ENCODE results near the gene DHX30. TPM values are rescaled to one million over a fixed set of nuclear protein-coding genes. Genes with fewer than 3 reads are reported as not detected.
A peak's percentile ranks its signal among the peaks of the same experiment; 100 is the strongest.

The DHX30 gene
- total and polyA plus RNA-seq, 8 donors = 22.6 to 56.2 (median 43.9) TPM

GRCh38 chr3:47895241-47895640 is 92.3 kb downstream of the DHX30 start:
- Histone ChIP-seq H3K4me1 (peaks cover 5 to 35% (median 18%) of the 10 kb centered on the region in 4 donors), H3K27ac (no peak overlapping the region), H3K27me3 (no peaks in the 10 kb centered on the region), H3K4me3 (no peak overlapping the region), H3K9me3 (no peaks in the 10 kb centered on the region), H3K36me3 (peaks cover 11 to 85% (median 62%) of the 10 kb centered on the region in 4 donors)
- no peak for TF ChIP-seq EP300 (IDR thresholded peaks at IDR 0.05)
- TF ChIP-seq, protein P1, sequence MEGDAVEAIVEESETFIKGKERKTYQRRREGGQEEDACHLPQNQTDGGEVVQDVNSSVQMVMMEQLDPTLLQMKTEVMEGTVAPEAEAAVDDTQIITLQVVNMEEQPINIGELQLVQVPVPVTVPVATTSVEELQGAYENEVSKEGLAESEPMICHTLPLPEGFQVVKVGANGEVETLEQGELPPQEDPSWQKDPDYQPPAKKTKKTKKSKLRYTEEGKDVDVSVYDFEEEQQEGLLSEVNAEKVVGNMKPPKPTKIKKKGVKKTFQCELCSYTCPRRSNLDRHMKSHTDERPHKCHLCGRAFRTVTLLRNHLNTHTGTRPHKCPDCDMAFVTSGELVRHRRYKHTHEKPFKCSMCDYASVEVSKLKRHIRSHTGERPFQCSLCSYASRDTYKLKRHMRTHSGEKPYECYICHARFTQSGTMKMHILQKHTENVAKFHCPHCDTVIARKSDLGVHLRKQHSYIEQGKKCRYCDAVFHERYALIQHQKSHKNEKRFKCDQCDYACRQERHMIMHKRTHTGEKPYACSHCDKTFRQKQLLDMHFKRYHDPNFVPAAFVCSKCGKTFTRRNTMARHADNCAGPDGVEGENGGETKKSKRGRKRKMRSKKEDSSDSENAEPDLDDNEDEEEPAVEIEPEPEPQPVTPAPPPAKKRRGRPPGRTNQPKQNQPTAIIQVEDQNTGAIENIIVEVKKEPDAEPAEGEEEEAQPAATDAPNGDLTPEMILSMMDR (IDR thresholded peaks at IDR 0.05) = no peak
- no peak for TF ChIP-seq POLR2AphosphoS5 (IDR thresholded peaks at IDR 0.05)
- no peak for TF ChIP-seq POLR2A (IDR thresholded peaks at IDR 0.05)
- intact Hi-C loops (cut with DNase I; ENCODE audit: low total_unique reads) = no loop called here
- DNase-seq = no peak
- WGBS, 5 donors = 84 to 99% (median 97%) methylated on average over 3 of the region's 3 CpGs

DNA sequence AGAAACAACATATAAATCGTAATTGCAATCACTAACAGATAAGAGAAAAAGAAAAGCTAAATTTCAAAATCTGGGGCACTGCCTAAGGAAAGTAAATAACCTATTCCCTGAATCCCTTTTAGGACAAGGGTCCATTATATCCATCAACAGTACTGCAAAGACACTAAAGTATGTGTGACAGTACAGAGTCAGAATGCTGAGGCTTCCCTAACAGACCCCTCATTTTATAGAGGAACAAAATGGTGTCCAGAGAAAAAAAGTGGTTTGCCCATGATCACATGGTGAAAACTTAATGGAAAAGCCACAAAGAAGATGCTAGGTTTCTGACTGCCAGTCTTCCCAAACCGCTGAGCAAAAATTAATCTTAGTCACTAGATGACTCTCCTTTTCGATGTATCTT is 93.8 kb downstream of the DHX30 start:
- no peak for TF ChIP-seq POLR2A (IDR thresholded peaks at IDR 0.05)
- no peak for TF ChIP-seq EP300 (IDR thresholded peaks at IDR 0.05)
- TF ChIP-seq POLR2AphosphoS5 (IDR thresholded peaks at IDR 0.05) = no peak
- TF ChIP-seq, protein P1 (IDR thresholded peaks at IDR 0.05) = no peak
- Histone ChIP-seq H3K4me1 (peaks cover 0 to 35% (median 13%) of the 10 kb centered on the region in 4 donors), H3K9me3 (no peaks in the 10 kb centered on the region), H3K36me3 (peaks cover 5 to 84% (median 57%) of the 10 kb centered on the region in 4 donors), H3K4me3 (no peak overlapping the region), H3K27me3 (no peaks in the 10 kb centered on the region), H3K27ac (no peak overlapping the region)
- WGBS, 5 donors = 81 to 85% (median 82%) methylated on average over 3 of the region's 3 CpGs
- intact Hi-C loops (cut with DNase I; ENCODE audit: low total_unique reads) = no loop called here
- no peak for DNase-seq

DNA sequence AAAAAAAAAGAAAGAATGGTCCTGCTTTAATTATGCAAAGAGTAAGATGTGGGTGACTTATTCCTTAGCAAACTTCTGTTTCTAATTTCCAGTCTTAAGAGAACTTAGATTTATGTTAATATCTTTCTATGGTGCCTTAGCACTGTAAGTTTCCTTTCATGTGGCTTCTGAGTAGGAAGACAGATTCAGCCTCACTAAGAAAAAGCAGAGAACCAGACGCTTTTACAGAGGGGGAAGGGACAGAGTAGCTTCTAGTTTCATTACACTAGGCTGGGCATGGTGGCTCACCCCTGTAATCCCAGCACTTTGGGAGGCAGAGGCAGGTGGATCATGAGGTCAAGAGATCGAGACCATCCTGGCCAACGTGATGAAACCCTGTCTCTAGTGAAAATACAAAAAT is 95.0 kb downstream of the DHX30 start:
- 80 to 92% (median 91%) methylated on average over 3 of the region's 3 CpGs for WGBS, 5 donors
- no peaks in the 10 kb centered on the region for H3K27me3 ChIP-seq
- no peak for TF ChIP-seq POLR2A (IDR thresholded peaks at IDR 0.05)
- H3K36me3 ChIP-seq = peaks cover 4 to 80% (median 52%) of the 10 kb centered on the region in 4 donors
- intact Hi-C loops (cut with DNase I; ENCODE audit: low total_unique reads) = no loop called here
- no peak for DNase-seq
- no peaks in the 10 kb centered on the region for H3K9me3 ChIP-seq
- H3K4me1 ChIP-seq = peaks cover 0 to 27% (median 13%) of the 10 kb centered on the region in 4 donors
- H3K4me3 ChIP-seq = no peak overlapping the region
- no peak overlapping the region for H3K27ac ChIP-seq

DNA sequence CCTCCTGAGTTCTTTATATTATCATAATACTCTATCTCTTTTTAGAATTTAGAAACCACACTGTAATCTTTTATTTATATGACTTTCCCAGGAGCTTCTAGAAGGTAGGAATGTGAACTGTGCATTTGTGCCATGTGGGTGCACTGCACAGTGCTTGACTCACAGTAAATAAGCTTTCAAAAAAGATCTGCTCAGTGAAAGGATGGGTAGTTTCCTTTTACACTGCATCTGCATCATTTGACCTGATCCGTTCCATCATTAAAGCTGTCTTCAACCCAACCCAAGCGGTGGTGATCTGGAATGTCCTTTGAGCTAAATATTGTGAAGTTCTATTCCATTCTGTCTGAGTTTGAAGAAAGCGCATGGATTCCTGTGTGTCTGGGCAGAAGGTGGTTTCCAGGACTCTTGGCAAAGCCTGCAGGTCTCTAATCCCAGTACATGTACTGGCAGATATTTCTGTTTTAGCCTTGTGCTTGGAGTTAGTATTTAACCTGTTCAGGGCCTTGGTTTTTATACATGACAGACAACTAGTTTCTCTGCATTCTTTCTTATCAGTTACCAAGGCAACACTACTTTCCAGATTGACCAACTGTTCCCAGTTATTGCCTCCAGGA is 96.7 kb downstream of the DHX30 start:
- TF ChIP-seq POLR2A (IDR thresholded peaks at IDR 0.05) (no peak), EP300 (IDR thresholded peaks at IDR 0.05) (no peak), POLR2AphosphoS5 (IDR thresholded peaks at IDR 0.05) (no peak)
- TF ChIP-seq, protein P1 (IDR thresholded peaks at IDR 0.05) = no peak
- Histone ChIP-seq H3K4me1 (peaks cover 0 to 27% (median 13%) of the 10 kb centered on the region in 4 donors), H3K27ac (peak overlapping the region in 1 of 5 donors; percentile 18), H3K4me3 (no peak overlapping the region), H3K36me3 (peaks cover 4 to 70% (median 46%) of the 10 kb centered on the region in 4 donors), H3K27me3 (no peaks in the 10 kb centered on the region), H3K9me3 (no peaks in the 10 kb centered on the region)
- WGBS, 5 donors = 62 to 80% (median 68%) methylated on average over 3 of the region's 3 CpGs
- peak in 1 of 2 donors; percentile 48 for DNase-seq
- intact Hi-C loops (cut with DNase I; ENCODE audit: low total_unique reads) = no loop called here

Small RNAs within 50 kb of the gene (small RNA-seq; reads per million reads assigned to genes)
- gene MIR1226 (0 to 0.90 (median 0.13) reads per million in 4 donors), gene RF02271 (0 reads per million in 4 donors)

Other genes starting within 250 kb of the DHX30 start
- 1 to 10 TPM in 1 of 5 donors, under 1 TPM in 2, not detected in 2; under 0.01 to 3.8 (median 0.73) TPM for gene CSPG5, start 224.3 kb upstream of the DHX30 start, total RNA-seq
- under 1 TPM in 2 of 3 donors, not detected in 1; 0.19 to 0.35 TPM for gene CSPG5, start 224.3 kb upstream of the DHX30 start, polyA plus RNA-seq
- gene SMARCC1, start 21.2 kb upstream of the DHX30 start, total RNA-seq = 10 to 100 TPM; 19.8 to 64.3 (median 50.4) TPM
- gene SMARCC1, start 21.2 kb upstream of the DHX30 start, polyA plus RNA-seq = 10 to 100 TPM in 2 of 3 donors, 1 to 10 TPM in 1; 8.6 to 18.0 (median 16.7) TPM
- 100 to 1,000 TPM in 3 of 5 donors, 10 to 100 TPM in 2; 31.0 to 146 (median 105) TPM for gene MAP4, start 213.3 kb downstream of the DHX30 start, total RNA-seq
- gene MAP4, start 213.3 kb downstream of the DHX30 start, polyA plus RNA-seq = 10 to 100 TPM; 44.3 to 98.5 (median 75.5) TPM